Heart left ventricle (tissue), 16 donors: ENCODE data around the gene NXNL2. TPM values are rescaled to one million over a fixed set of nuclear protein-coding genes. Genes with fewer than 3 reads are reported as not detected.
A peak's percentile ranks its signal among the peaks of the same experiment; 100 is the strongest.

Experiments used
- ATAC-seq, 4 donors: fragments of 200-7000 bp; cut with Tn5 transposase; one replicate each; pipeline ENCODE4 v1.9.1; 2020 to 2022; ENCODE audit warnings: moderate library complexity in 4 of 4, mild to moderate bottlenecking in 3 of 4, moderate number of reproducible peaks in 1 of 4
- DNase-seq, 5 donors: peaks; one replicate each; pipeline ENCODE4 v3.0.0-alpha.2; 2020
- H3K27ac ChIP-seq, 12 donors: fragments of 200-600 bp; sonication (generic) in 4 of 12; one replicate each; pipeline versions ENCODE4 v1.5.0 to v1.8.0; 2016 to 2022; ENCODE audit warnings: mild to moderate bottlenecking in 2 of 12
- H3K27me3 ChIP-seq, 9 donors: fragments of 200-600 bp; sonication (generic) in 2 of 9; one replicate each; pipeline versions ENCODE4 v1.5.1 to v1.8.0; 2016 to 2022; ENCODE audit warnings: mild to moderate bottlenecking in 3 of 9
- H3K36me3 ChIP-seq, 9 donors: fragments of 200-600 bp; sonication (generic) in 2 of 9; one replicate each; pipeline versions ENCODE4 v1.5.0 to v1.8.0; 2018 to 2022; ENCODE audit warnings: mild to moderate bottlenecking in 2 of 9
- H3K4me1 ChIP-seq, 12 donors: fragments of 200-600 bp; sonication (generic) in 4 of 12; one replicate each; pipeline versions ENCODE4 v1.5.0 to v1.8.0; 2016 to 2022; ENCODE audit warnings: mild to moderate bottlenecking in 3 of 12
- H3K4me3 ChIP-seq, 12 donors: fragments of 200-600 bp; sonication (generic) in 4 of 12; one replicate each; pipeline versions ENCODE4 v1.5.0 to v1.8.0; 2017 to 2022; ENCODE audit warnings: mild to moderate bottlenecking in 9 of 12, moderate library complexity in 4 of 12
- H3K9me3 ChIP-seq, 12 donors: fragments of 200-600 bp; sonication (generic) in 4 of 12; one replicate each; pipeline versions ENCODE4 v1.5.0 to v1.8.0; 2016 to 2022; ENCODE audit warnings: mild to moderate bottlenecking in 1 of 12
- POLR2A ChIP-seq, 2 donors: fragments of 450-650 bp; IDR thresholded peaks; one replicate each; pipeline ENCODE4 v1.6.1; 2017; ENCODE audit warnings: antibody characterized with exemption in 2 of 2, mild to moderate bottlenecking in 2 of 2, moderate library complexity in 2 of 2
- WGBS, 4 donors: extraction: QIAGEN DNeasy Blood & Tissue Kit in 2 of 4; methylation state at CpG; one replicate each; pipeline versions ENCODE4 v1.1.5 to v1.1.7; 2013 to 2018; 5-methylcytosine and 5-hydroxymethylcytosine counted together
- intact Hi-C, 10 donors: fragments of 100-400 bp; cut with DNase I; formaldehyde crosslinking; loops; one replicate each; pipeline versions ENCODE4 v1.11.1 to v1.14.2; 2022
- polyA plus RNA-seq, 2 donors: library from polyadenylated mRNA; stranded (reverse); fragments of 200-250 nt; gene quantifications; one replicate each; pipeline ENCODE4 v1.2.3, GENCODE V29; 2013
- total RNA-seq, 9 donors: library from RNA; depleted of rRNA in 2 of 9; stranded (reverse); fragments of >200 nt in 2 of 9; fragmentation: NEBNext Ultra II Directional in 3 of 9; extraction: Animal tissue kit (Norgen Biotek cat#: 25700) in 3 of 9; gene quantifications; one replicate each; pipeline versions ENCODE4 v1.1.0 to v1.2.4, GENCODE V29; 2016 to 2023
- TF ChIP-seq, protein P1 (sequence below), 12 donors: fragments of 200-600 bp; sonication (generic) in 4 of 12; IDR thresholded peaks; one replicate each; pipeline versions ENCODE4 v1.5.0 to v1.8.0; 2018 to 2022; ENCODE audit warnings: antibody characterized with exemption in 12 of 12, mild to moderate bottlenecking in 5 of 12
- donor health status: ischemic (EF 13 %, LVEDD 7.1; RV severe dilation, severe dysfunction).
- donor health status: healthy with polysubstance abuse.
- donor health status: DM: no; HTN: yes; CAD: no.
- donor health status: DM: no; HTN: no; CAD: no.
- donor health status: ischemic (EF 25% LVEDD 6.9; RV normal size, moderate dysfunction).
- donor health status: ischemic (EF 25% LVEDD 5.7; RV mildly dilated, moderate dysfunction).
- donor health status: healthy.
- donor health status: DM: yes; HTN: yes; CAD: no.
- donor health status: ischemic (EF 35%, LVEDD 5.7; RV mildly dilated, moderate dysfunction).
- donor health status: nonischemic (EF 11% LVEDD 7.7; RV severe dilation, severe dysfunction).
- donor health status: DM: yes; HTN: yes; CAD: no.
- donor health status: PGD.
- donor health status: ischemic (EF 29% LVEDD 5.4; RV normal size, mild dysfunction).
- donor health status: nonischemic (EF 23%, LVEDD 6.1; RV moderate dilation, normal function).

The NXNL2 gene
- total and polyA plus RNA-seq, 11 donors = 0.07 TPM; not detected in 10

DNA sequence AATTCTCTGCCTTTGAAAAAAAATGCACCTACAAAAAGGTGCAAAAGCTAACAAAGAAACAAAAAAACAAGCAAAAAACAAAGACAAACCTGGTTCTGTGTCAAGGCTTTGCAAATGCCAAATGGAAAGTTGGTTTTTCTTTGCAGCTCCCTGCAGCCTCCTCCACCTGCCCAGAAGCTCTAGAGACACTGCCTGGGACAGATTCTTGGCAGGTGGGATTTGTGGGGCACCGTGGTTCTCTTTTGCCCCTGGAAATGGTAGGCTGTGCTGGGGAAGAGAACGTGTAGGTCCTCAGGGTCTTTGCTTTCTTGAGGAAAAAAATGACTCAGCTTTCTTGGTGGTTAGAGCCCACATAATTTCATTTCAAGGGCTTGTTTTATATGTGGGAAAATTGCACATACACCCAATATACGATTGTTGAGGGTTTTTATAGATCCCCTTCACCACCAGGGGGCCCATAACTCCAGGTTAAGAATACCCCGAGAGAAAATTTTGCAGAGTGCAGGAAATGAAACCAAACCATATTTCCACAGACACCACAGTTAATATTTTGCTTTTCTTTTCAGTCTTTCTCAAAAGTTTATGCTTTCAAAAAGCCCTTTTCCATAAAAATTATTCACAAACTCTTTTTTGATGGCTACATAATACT lies 58.7 kb downstream of the NXNL2 start:
- ATAC-seq (peak in 3 of 4 donors; percentile 68 to 76 (median 71)), DNase-seq (peak in 3 of 5 donors; percentile 59 to 66 (median 62))
- TF ChIP-seq POLR2A (IDR thresholded peaks at IDR 0.05) = no peak
- TF ChIP-seq, protein P1, sequence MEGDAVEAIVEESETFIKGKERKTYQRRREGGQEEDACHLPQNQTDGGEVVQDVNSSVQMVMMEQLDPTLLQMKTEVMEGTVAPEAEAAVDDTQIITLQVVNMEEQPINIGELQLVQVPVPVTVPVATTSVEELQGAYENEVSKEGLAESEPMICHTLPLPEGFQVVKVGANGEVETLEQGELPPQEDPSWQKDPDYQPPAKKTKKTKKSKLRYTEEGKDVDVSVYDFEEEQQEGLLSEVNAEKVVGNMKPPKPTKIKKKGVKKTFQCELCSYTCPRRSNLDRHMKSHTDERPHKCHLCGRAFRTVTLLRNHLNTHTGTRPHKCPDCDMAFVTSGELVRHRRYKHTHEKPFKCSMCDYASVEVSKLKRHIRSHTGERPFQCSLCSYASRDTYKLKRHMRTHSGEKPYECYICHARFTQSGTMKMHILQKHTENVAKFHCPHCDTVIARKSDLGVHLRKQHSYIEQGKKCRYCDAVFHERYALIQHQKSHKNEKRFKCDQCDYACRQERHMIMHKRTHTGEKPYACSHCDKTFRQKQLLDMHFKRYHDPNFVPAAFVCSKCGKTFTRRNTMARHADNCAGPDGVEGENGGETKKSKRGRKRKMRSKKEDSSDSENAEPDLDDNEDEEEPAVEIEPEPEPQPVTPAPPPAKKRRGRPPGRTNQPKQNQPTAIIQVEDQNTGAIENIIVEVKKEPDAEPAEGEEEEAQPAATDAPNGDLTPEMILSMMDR (IDR thresholded peaks at IDR 0.05) = peak; percentile 51 to 79 (median 70)
- intact Hi-C loops = loop anchor here (1.0 to 10.0 kb wide), 8 partner anchors 151 to 691 kb away; no protein-coding TSS in a partner anchor
- Histone ChIP-seq H3K4me3 (no peak overlapping the region), H3K36me3 (no peaks in the 10 kb centered on the region), H3K27me3 (no peaks in the 10 kb centered on the region), H3K27ac (no peak overlapping the region), H3K9me3 (peaks cover 0 to 6% (median 0%) of the 10 kb centered on the region in 12 donors), H3K4me1 (peaks cover 0 to 4% (median 0%) of the 10 kb centered on the region in 12 donors)
- WGBS, 4 donors = 28 to 38% (median 34%) methylated on average over 4 of the region's 4 CpGs

Other genes with a start within 250 kb of the NXNL2 start
- 10 to 100 TPM; 32.8 to 61.2 (median 44.5) TPM for gene SPIN1, start 146.7 kb upstream of the NXNL2 start, total RNA-seq
- gene SPIN1, start 146.7 kb upstream of the NXNL2 start, polyA plus RNA-seq = 10 to 100 TPM; 17.8 to 31.1 TPM